ENCODE data around the gene TOP3A.
"Not testable (repeated sequence)": the region's sequence is repeated elsewhere in the genome, so short reads cannot be mapped to it uniquely, and the experiment has no call there.

TOP3A gene, protein sequence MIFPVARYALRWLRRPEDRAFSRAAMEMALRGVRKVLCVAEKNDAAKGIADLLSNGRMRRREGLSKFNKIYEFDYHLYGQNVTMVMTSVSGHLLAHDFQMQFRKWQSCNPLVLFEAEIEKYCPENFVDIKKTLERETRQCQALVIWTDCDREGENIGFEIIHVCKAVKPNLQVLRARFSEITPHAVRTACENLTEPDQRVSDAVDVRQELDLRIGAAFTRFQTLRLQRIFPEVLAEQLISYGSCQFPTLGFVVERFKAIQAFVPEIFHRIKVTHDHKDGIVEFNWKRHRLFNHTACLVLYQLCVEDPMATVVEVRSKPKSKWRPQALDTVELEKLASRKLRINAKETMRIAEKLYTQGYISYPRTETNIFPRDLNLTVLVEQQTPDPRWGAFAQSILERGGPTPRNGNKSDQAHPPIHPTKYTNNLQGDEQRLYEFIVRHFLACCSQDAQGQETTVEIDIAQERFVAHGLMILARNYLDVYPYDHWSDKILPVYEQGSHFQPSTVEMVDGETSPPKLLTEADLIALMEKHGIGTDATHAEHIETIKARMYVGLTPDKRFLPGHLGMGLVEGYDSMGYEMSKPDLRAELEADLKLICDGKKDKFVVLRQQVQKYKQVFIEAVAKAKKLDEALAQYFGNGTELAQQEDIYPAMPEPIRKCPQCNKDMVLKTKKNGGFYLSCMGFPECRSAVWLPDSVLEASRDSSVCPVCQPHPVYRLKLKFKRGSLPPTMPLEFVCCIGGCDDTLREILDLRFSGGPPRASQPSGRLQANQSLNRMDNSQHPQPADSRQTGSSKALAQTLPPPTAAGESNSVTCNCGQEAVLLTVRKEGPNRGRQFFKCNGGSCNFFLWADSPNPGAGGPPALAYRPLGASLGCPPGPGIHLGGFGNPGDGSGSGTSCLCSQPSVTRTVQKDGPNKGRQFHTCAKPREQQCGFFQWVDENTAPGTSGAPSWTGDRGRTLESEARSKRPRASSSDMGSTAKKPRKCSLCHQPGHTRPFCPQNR

GRCh38 chr17:18314731-18315561 lies at the start of gene TOP3A, which contains the start of gene SMCR8:
TOP3A (minus strand) TSS chr17:18314994; CDS start chr17:18314778, 216 bp downstream.
SMCR8 (plus strand) TSS chr17:18315293; CDS start chr17:18315790, 497 bp downstream.
- peak; percentile 99 for DNase-seq (ENCODE audit: low read depth)

GRCh38 chr17:18364166-18364565 lies 49.4 kb upstream of the TOP3A start:
- DNase-seq (ENCODE audit: low read depth), result no peak

DNA sequence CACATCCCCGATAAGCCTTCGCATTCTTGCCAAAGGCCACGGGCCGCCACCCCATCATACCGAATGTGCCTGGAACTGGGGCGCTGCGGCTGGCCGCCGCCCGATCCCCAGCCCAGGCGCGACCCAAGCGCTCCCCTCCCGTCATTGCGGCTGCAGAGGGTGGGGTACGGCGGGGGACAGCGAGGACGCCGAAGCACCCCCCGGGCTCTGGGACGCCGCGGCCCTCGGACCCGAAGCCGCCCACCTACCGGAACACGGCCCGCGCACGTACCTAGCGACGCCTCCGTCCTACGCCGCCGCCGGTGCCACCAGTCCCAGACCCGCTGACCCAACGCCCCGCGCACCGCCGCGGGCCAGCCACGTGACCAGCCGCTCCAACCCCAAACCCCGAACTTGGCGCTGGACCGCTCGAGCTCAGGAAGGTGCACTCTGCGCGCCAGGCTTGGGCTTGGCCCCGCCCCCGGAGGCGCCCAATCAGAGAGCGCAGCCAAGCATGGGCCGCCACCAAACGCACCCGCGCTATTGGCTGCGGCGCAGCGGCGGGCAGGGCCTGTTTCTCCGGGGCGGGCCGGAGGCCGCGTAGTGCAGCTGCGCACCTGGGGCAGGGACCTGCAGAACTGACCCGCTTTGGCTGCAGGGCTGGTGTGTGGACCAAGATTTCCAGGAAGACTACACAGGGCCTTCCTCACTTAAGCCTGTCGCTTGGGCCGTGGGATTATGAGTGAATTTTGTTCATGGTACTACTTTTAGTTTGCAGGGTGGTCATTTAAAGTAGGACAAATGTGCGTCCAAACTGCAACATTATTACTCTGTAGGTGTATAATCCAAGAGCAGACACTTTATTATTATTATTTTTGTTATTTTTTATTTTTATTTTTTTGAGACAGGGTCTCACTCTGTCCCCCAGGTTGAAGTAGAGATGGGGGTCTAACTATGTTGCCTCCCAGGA lies 48.6 kb upstream of the TOP3A start, which contains the start of gene SHMT1:
TSS of gene SHMT1 (minus strand) at position 450 of the 949 bp plus-strand sequence. CDS start 7,569 bp downstream, outside the sequence.
- peak; percentile 82 for DNase-seq (ENCODE audit: low read depth)

GRCh38 chr17:18362698-18363100 lies 47.9 kb upstream of the TOP3A start:
- DNase-seq (ENCODE audit: low read depth), result no peak

DNA sequence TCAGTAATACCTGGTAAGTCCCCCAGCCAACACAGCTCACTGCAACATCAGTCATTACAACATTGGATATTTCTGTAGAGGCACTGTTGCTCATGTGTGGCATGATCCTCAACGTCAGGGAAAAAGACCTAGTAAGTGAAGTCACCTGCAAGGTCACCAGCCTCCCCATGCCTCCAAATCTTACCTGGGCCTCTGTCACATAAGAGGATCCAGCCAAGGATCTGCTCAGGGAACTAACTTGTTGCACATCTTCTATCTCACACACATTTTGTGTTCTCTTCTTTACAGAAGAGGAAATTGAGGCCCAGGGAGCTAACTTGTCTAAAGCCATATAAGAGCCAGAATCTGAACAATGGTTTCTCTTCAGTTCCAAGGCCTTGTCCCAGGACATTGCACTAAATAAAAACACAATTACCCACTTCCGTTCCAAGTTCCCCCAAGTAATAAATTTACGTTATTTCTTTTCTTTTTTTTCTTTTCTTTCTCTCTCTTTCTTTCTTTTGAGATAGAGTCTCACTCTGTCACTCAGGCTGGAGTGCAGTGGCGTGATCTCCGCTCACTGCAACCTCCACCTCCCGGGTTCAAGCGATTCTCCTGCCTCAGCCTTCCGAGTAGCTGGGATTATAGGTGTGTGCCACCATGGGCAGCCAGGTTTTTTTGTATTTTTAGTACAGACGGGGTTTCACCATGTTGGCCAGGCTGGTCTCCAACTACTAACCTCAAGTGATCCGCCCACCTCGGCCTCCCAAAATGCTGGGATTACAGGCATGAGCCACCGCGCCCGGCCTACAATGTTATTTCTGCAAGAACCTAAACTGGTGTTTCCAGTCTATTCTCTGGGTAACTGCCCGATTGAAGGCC lies 47.3 kb upstream of the TOP3A start:
- DNase-seq (ENCODE audit: low read depth), result no peak

DNA sequence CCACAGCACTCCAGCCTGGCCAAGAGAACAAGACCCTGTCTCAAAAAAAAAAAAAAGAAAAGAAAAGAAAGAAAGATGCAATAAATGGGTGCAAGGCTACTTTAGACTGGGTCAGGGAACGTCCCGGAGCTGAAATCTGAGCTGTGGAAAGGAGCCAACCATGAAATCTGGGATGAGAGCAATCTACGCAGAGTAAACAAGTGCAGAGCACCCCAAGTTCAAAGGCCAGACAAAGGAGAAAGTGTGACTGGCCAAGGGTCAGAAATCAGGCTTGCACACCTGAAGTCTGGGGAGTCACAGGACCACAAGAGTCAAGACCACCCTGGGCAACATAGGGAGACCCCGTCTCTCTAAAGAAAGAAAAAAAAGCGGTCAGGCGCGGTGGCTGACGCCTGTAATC lies 45.7 kb upstream of the TOP3A start:
- DNase-seq (ENCODE audit: low read depth), result no peak

DNA sequence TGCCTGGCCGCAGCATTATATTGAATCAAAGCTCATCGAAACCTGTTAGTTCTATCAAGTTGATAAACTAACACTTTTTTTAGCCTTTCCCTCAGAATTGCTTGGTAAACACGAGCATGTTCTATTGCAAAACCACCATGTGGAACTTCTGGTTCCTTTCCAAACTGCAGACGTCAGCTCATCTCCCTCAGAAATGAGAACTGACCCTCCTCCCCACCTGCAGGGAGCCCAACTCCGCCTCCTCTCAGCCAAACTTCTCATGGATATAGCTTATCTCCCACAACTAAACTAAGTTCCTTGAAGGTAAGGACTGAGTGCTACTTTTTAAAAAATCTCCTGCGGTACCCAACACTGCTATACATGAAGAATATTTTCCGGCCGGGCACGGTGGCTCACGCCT lies 41.8 kb upstream of the TOP3A start:
- DNase-seq (ENCODE audit: low read depth), result no peak

DNA sequence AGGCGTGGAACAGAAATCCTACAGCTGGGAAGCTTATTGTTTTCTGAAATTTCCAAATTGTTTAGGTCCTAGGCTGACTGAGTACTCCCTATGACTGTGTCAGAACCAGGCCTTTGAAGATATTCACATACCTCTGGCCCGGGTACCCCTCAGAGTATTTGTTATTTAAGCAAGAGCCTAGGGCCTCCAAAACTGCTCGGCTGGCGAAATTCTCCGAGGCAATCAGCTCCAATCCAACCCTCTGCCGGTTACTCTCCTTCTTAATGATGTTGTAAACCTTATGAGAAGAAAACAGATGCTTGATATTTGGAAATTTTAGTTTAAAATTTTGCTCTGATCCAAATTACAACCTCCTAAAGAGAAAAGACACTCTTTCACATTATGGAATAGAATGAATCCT lies 38.7 kb upstream of the TOP3A start:
- DNase-seq (ENCODE audit: low read depth), result no peak

DNA sequence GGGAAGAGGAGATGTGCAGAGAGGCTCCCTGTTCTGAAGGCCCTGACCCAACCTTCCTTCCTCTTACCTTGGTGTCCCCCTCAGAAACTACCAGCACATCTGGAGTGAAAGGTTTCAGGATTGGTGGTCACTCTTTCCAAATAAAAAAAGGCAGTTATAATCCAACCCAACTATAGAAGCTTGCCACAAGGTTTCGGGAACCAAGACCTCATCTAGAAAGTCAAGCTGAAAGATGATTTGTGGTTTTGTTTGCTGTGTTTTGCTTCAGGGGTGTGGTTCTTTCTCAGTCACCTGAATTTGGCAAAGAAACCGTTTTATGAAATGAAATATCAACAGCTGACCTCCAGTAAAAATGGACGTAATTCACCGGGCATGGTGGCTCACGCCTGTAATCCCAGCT lies 29.2 kb upstream of the TOP3A start:
- DNase-seq (ENCODE audit: low read depth), result no peak

GRCh38 chr17:18339933-18340332 lies 25.1 kb upstream of the TOP3A start:
- DNase-seq (ENCODE audit: low read depth), result no peak

GRCh38 chr17:18338158-18338557 lies 23.4 kb upstream of the TOP3A start:
- DNase-seq (ENCODE audit: low read depth), result not testable (repeated sequence)

DNA sequence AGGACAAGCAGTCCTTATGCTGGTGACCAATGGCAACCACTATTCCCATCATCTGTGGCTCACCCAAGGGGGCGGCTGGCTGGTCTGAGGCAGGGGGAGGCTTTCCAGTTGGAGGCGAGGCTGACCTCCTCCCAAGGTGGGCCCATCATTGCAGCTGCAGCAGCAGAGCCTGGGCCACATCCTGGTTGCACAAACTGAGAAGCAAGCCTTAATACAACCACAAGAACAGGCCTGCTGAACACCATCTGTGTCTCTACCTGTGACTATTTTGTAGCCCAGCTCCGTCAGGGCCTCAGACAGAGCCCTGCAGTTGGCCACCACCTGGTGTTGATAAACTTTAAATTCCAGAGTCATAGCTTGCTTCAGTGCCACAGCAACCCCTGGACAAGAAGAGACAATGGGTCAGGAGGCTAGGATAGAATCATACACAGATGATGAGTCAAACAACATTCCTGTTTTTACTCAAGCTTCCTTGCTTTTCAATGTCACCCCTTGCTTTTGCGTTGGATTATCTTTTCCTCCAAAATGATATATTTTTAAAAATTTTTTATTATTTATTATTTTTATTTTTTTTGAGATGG lies 18.2 kb upstream of the TOP3A start:
- no peak for DNase-seq (ENCODE audit: low read depth)

- no peak for DNase-seq (ENCODE audit: low read depth)
Measured at GRCh38 chr17:18331879-18332278, 17.1 kb upstream of the TOP3A start.

GRCh38 chr17:18328643-18329204 lies 13.9 kb upstream of the TOP3A start:
- DNase-seq (ENCODE audit: low read depth), result no peak

DNA sequence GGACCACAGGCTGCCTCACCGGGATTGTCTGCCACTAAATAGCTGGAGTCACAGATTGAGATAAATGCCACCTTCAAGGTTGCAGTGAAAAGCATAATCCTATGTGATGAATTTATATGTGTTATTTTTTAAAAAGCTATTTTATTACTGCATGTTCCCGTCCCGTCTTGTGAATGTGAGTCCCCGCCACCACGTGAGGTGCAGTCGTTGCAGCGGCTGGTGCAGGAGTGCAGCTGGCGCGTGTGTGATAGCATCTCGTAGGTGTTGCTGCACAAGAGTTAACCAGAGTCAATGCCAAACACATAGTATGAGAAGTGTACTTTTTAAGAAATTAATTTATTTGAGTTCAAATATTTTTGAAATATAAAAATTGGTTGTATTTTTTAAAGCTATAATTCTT lies 12.8 kb upstream of the TOP3A start:
- DNase-seq (ENCODE audit: low read depth), result no peak

DNA sequence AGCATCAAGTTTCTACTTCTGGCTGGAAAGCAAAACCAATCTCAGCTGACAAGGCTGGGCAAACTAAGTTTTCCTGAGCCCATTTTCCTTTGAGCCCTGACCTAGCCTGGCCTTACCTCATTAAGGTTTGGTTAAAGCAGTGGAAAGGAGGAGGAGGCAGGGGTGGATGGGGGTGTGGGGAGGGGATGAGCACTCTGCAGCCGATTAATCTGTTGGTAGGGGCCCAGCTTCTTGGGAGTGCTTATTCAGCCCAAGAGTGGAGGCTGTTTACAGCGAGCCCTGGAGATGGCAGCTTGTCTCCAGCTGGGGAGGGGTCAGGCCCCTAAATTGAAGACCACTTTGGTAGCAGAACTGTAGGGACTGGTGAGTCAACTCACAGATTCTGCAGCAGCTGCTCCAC lies 12.3 kb upstream of the TOP3A start:
- DNase-seq (ENCODE audit: low read depth), result no peak

DNA sequence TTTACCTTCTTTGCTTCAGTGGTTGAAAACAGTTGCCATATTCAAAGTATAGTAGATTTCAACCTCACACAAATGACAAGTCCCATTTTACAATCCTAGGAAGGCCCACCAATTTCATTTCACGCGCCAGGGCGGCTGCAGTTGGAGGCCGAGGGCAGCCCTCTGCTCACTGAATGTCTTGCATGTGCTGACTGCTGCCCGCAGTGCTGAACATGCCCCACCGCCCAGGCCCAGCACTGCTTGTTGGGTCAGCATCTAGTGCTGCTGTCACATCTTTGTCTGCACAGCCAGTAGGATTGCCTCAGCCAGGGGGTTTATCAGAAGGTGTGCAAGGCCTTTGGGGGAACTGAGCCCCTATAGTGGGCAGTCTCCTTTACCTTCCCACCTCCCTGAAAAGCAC lies 11.8 kb upstream of the TOP3A start:
- DNase-seq (ENCODE audit: low read depth), result no peak

DNA sequence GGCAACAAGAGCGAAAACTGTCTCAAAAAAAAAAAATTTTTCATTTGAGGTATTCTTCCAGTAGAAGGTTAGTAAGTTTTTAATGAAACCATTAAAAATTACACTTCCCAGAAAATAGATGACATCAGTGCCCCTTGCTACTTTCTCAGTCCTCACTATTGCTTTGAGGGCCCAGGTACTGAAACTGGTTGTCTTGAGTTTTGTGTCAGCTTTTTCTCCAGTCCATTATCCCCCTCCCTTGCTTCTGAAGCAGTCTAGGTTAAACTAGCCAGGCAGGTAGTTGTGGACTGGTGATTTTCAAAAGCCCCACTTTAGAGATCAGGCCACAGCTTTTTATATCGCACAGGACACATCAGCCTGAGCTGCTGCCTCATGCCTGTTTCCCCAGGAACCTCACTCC lies 11.2 kb upstream of the TOP3A start:
- no peak for DNase-seq (ENCODE audit: low read depth)

All from T-helper 22 cell (primary cell).